NOMO-1 (cell line): ENCODE results near the gene FGD5.

Experiments used
- DNase-seq, 2 experiments: peaks; one replicate each; lab custom pipeline; 2025; ENCODE audit not compliant: unreplicated experiment in 2 of 2; lab: John Stamatoyannopoulos, UW

FGD5 gene

GRCh38 chr3:14786369-14786768, 32.4 kb upstream of the FGD5 start:
- DNase-seq, result no peak

- no peak for DNase-seq
Observed at GRCh38 chr3:14787630-14788029, 31.1 kb upstream of the FGD5 start.

GRCh38 chr3:14788644-14789043, 30.1 kb upstream of the FGD5 start:
- no peak for DNase-seq

GRCh38 chr3:14789221-14789620, 29.5 kb upstream of the FGD5 start:
- DNase-seq, result no peak

GRCh38 chr3:14789640-14790285, 29.0 kb upstream of the FGD5 start:
- no peak for DNase-seq

GRCh38 chr3:14791343-14791945, 27.3 kb upstream of the FGD5 start:
- DNase-seq, result peak; percentile 10 to 51

- DNase-seq, result no peak
Observed at GRCh38 chr3:14792691-14793121, 26.1 kb upstream of the FGD5 start.

GRCh38 chr3:14793126-14793857, 25.5 kb upstream of the FGD5 start:
- DNase-seq, result no peak

- no peak for DNase-seq
Observed at GRCh38 chr3:14793858-14794234, 24.9 kb upstream of the FGD5 start.

GRCh38 chr3:14794435-14794834, 24.3 kb upstream of the FGD5 start:
- DNase-seq, result no peak

GRCh38 chr3:14795996-14796395, 22.8 kb upstream of the FGD5 start:
- no peak for DNase-seq

GRCh38 chr3:14796403-14797077, 22.2 kb upstream of the FGD5 start:
- DNase-seq, result no peak

- DNase-seq, result no peak
Observed at GRCh38 chr3:14797731-14798130, 21.0 kb upstream of the FGD5 start.

- no peak for DNase-seq
Observed at GRCh38 chr3:14798231-14798630, 20.5 kb upstream of the FGD5 start.

- DNase-seq, result no peak
Observed at GRCh38 chr3:14799146-14799545, 19.6 kb upstream of the FGD5 start.

GRCh38 chr3:14801031-14801430, 17.7 kb upstream of the FGD5 start:
- no peak for DNase-seq

GRCh38 chr3:14801668-14802380, 16.9 kb upstream of the FGD5 start:
- DNase-seq, result no peak

GRCh38 chr3:14802381-14802731, 16.4 kb upstream of the FGD5 start:
- DNase-seq, result no peak

- DNase-seq, result no peak
Observed at GRCh38 chr3:14803101-14803980, 15.4 kb upstream of the FGD5 start.
